Measurements from ENCODE around the gene CFAP91.

The CFAP91 gene

GRCh38 chr3:119738741-119739140, 35.9 kb downstream of the CFAP91 start:
- TF ChIP-seq CTCF (conservative IDR thresholded peaks at IDR 0.05; ENCODE audit: control insufficient read depth, insufficient read depth, low read depth, low read length) = no peak
- DNase-seq (ENCODE audit: low read depth) = no peak
- H3K4me3 ChIP-seq (ENCODE audit: control insufficient read depth, low read depth, low read length) = no peak overlapping the region

- no peak for TF ChIP-seq CTCF (conservative IDR thresholded peaks at IDR 0.05; ENCODE audit: control insufficient read depth, insufficient read depth, low read depth, low read length)
- no peak overlapping the region for H3K4me3 ChIP-seq (ENCODE audit: control insufficient read depth, low read depth, low read length)
- DNase-seq (ENCODE audit: low read depth) = no peak
Observed at GRCh38 chr3:119741657-119742590, 39.1 kb downstream of the CFAP91 start.

- DNase-seq (ENCODE audit: low read depth) = no peak
- H3K4me3 ChIP-seq (ENCODE audit: control insufficient read depth, low read depth, low read length) = no peak overlapping the region
- no peak for TF ChIP-seq CTCF (conservative IDR thresholded peaks at IDR 0.05; ENCODE audit: control insufficient read depth, insufficient read depth, low read depth, low read length)
Observed at GRCh38 chr3:119743921-119744320, 41.1 kb downstream of the CFAP91 start.

- DNase-seq (ENCODE audit: low read depth) = no peak
- H3K4me3 ChIP-seq (ENCODE audit: control insufficient read depth, low read depth, low read length) = no peak overlapping the region
- no peak for TF ChIP-seq CTCF (conservative IDR thresholded peaks at IDR 0.05; ENCODE audit: control insufficient read depth, insufficient read depth, low read depth, low read length)
Observed at GRCh38 chr3:119745942-119746341, 43.1 kb downstream of the CFAP91 start.

GRCh38 chr3:119746423-119746822, 43.6 kb downstream of the CFAP91 start:
- no peak for DNase-seq (ENCODE audit: low read depth)
- H3K4me3 ChIP-seq (ENCODE audit: control insufficient read depth, low read depth, low read length) = no peak overlapping the region
- TF ChIP-seq CTCF (conservative IDR thresholded peaks at IDR 0.05; ENCODE audit: control insufficient read depth, insufficient read depth, low read depth, low read length) = no peak

GRCh38 chr3:119747357-119747756, 44.5 kb downstream of the CFAP91 start:
- no peak overlapping the region for H3K4me3 ChIP-seq (ENCODE audit: control insufficient read depth, low read depth, low read length)
- no peak for DNase-seq (ENCODE audit: low read depth)
- no peak for TF ChIP-seq CTCF (conservative IDR thresholded peaks at IDR 0.05; ENCODE audit: control insufficient read depth, insufficient read depth, low read depth, low read length)

Measured in fibroblast of mammary gland (primary cell).